Duodenal mucosa (tissue), 2 donors: ENCODE measurements around the gene ZNF653.
A peak's percentile ranks its signal among the peaks of the same experiment; 100 is the strongest.

Source experiments
- H3K27ac ChIP-seq: one replicate; pipeline ENCODE4 v1.7.0; 2013; ENCODE audit warnings: low read depth, low read length
- H3K27me3 ChIP-seq, 2 donors: one replicate each; pipeline ENCODE4 v1.7.0; 2013; ENCODE audit warnings: low read length in 2 of 2, control low read depth in 1 of 2; ENCODE audit not compliant: insufficient read depth in 2 of 2, control insufficient read depth in 1 of 2
- H3K36me3 ChIP-seq, 2 donors: one replicate each; pipeline ENCODE4 v1.7.0; 2013; ENCODE audit warnings: low read length in 2 of 2, control low read depth in 1 of 2; ENCODE audit not compliant: insufficient read depth in 2 of 2, control insufficient read depth in 1 of 2
- H3K4me1 ChIP-seq, 2 donors: one replicate each; pipeline ENCODE4 v1.7.0; 2013; ENCODE audit warnings: low read length in 2 of 2, control low read depth in 1 of 2; ENCODE audit not compliant: insufficient read depth in 2 of 2, control insufficient read depth in 1 of 2
- H3K4me3 ChIP-seq, 2 donors: one replicate each; pipeline ENCODE4 v1.7.0; 2013; ENCODE audit warnings: low read length in 2 of 2, low read depth in 1 of 2
- H3K9ac ChIP-seq, 2 donors: one replicate each; pipeline ENCODE4 v1.7.0; 2013; ENCODE audit warnings: low read length in 2 of 2, low read depth in 1 of 2
- H3K9me3 ChIP-seq, 2 donors: one replicate each; pipeline ENCODE4 v1.7.0; 2013; ENCODE audit warnings: low read length in 2 of 2, control low read depth in 1 of 2; ENCODE audit not compliant: control insufficient read depth in 1 of 2

Gene ZNF653

GRCh38 chr19:11505504-11506100 is at the start of gene ZNF653:
Gene ZNF653, minus strand, starts transcription at chr19:11505839. Its CDS starts 53 bp downstream, at chr19:11505786.
- Histone ChIP-seq H3K27me3 (no peaks in the 10 kb centered on the region), H3K36me3 (peaks cover 0 to 2% of the 10 kb centered on the region in 2 donors), H3K9ac (peak within 1 kb of the TSS; percentile 69 to 75), H3K9me3 (no peaks in the 10 kb centered on the region), H3K4me1 (peaks cover 8 to 10% of the 10 kb centered on the region in 2 donors), H3K4me3 (peak within 1 kb of the TSS; percentile 68 to 86), H3K27ac (peak within 1 kb of the TSS; percentile 97)

DNA sequence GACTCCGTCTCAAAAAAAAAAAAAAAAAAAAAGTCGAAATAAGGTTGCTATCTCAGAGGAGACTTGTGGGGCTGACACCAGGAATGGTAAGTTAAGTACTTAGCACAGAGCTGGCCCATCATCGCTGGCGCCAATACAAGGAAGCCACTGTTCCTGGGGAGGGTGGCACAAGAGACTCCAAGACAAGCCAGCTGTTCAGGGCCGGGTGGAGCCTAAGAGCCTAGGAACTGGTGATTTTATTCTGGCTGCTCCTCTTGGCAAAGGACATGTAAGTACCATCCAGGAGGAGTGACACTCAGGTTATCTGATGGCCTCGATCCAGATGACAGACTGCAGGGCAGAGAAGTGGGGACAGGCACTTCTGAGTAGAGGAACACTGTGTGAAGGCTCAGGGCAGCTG is 49.6 kb upstream of the ZNF653 start:
- H3K27me3 ChIP-seq = no peaks in the 10 kb centered on the region
- H3K4me1 ChIP-seq = peaks cover 4 to 21% of the 10 kb centered on the region in 2 donors
- H3K27ac ChIP-seq = no peak overlapping the region
- no peak overlapping the region for H3K9ac ChIP-seq
- peaks cover 18 to 37% of the 10 kb centered on the region in 2 donors for H3K36me3 ChIP-seq
- no peaks in the 10 kb centered on the region for H3K9me3 ChIP-seq
- H3K4me3 ChIP-seq = no peak overlapping the region

- Histone ChIP-seq H3K4me1 (peaks cover 4 to 21% of the 10 kb centered on the region in 2 donors), H3K9me3 (no peaks in the 10 kb centered on the region), H3K36me3 (peaks cover 18 to 37% of the 10 kb centered on the region in 2 donors), H3K4me3 (no peak overlapping the region), H3K27ac (no peak overlapping the region), H3K27me3 (no peaks in the 10 kb centered on the region), H3K9ac (no peak overlapping the region)
These were observed 48.5 kb upstream of the ZNF653 start for GRCh38 chr19:11554160-11554559.

GRCh38 chr19:11552666-11553372 is 47.2 kb upstream of the ZNF653 start:
- Histone ChIP-seq H3K9me3 (no peaks in the 10 kb centered on the region), H3K4me1 (peaks cover 2 to 14% of the 10 kb centered on the region in 2 donors), H3K4me3 (no peak overlapping the region), H3K27ac (no peak overlapping the region), H3K9ac (no peak overlapping the region), H3K27me3 (no peaks in the 10 kb centered on the region), H3K36me3 (peaks cover 18 to 37% of the 10 kb centered on the region in 2 donors)

GRCh38 chr19:11551603-11552235 is 46.1 kb upstream of the ZNF653 start:
- Histone ChIP-seq H3K4me1 (peaks cover 0 to 5% of the 10 kb centered on the region in 2 donors), H3K9me3 (no peaks in the 10 kb centered on the region), H3K36me3 (peaks cover 18 to 37% of the 10 kb centered on the region in 2 donors), H3K27ac (no peak overlapping the region), H3K4me3 (no peak overlapping the region), H3K27me3 (no peaks in the 10 kb centered on the region), H3K9ac (no peak overlapping the region)

DNA sequence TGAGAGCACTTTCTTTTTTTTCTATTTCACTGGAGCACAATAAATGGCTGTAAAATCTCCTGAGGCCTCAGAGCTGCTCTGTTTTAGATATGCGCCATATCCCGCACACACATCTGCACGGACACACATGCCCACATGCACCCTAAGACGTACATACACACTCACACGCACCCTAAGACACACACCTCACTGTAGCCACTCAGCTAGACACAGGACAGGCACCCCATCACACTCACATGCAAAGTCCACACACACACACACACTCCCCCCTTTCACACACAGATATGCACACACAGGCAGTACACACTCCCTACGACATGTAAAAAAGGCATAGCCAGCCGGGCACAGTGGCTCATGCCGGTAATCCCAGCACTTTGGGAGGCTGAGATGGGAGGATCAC is 44.6 kb upstream of the ZNF653 start:
- peaks cover 10 to 29% of the 10 kb centered on the region in 2 donors for H3K36me3 ChIP-seq

DNA sequence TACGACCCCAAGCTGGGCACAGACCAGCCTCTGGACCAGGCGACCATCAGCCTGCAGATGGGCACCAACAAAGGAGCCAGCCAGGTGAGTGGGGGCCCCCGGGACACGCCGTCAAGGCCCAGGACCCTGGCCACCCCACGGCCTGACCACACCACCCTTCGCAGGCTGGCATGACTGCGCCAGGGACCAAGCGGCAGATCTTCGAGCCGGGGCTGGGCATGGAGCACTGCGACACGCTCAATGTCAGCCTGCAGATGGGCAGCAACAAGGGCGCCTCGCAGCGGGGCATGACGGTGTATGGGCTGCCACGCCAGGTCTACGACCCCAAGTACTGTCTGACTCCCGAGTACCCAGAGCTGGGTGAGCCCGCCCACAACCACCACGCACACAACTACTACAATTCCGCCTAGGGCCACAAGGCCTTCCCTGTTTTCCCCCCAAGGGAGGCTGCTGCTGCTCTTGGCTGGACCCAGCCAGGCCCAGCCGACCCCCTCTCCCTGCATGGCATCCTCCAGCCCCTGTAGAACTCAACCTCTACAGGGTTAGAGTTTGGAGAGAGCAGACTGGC is 43.8 kb upstream of the ZNF653 start:
- H3K36me3 ChIP-seq = peaks cover 9 to 24% of the 10 kb centered on the region in 2 donors
- no peak overlapping the region for H3K27ac ChIP-seq
- no peaks in the 10 kb centered on the region for H3K9me3 ChIP-seq

More for the DNA sequence above, 44.6 kb upstream of the ZNF653 start:
- Histone ChIP-seq H3K9me3 (no peaks in the 10 kb centered on the region), H3K4me1 (peaks cover 0 to 3% of the 10 kb centered on the region in 2 donors), H3K9ac (no peak overlapping the region), H3K27ac (no peak overlapping the region), H3K4me3 (no peak overlapping the region), H3K27me3 (no peaks in the 10 kb centered on the region)

GRCh38 chr19:11547929-11548700 is 42.5 kb upstream of the ZNF653 start:
- Histone ChIP-seq H3K4me1 (no peaks in the 10 kb centered on the region), H3K27ac (no peak overlapping the region), H3K4me3 (no peak overlapping the region)

More for the DNA sequence above, 43.8 kb upstream of the ZNF653 start:
- Histone ChIP-seq H3K4me3 (no peak overlapping the region), H3K4me1 (peaks cover 0 to 3% of the 10 kb centered on the region in 2 donors), H3K27me3 (no peaks in the 10 kb centered on the region), H3K9ac (no peak overlapping the region)

DNA sequence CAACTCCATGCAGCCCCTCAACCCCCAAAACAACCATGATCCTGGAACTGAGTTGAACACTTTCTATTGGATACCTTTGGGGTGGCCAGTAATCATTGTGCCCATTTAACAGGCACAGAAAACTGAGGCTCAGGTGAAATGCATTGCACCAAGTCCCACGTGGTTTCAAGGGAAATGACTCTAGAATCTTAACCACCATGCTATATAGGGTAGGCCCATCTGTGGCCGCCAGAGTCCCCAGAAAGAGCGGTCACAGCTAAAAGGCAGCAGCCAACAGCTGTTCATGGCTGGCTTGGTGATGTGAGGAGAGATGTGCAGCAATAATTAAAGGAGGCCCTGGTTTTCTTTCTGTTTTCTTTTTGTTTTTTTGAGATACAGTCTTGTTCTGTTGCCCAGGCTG is 35.6 kb upstream of the ZNF653 start:
- peaks cover 0 to 1% of the 10 kb centered on the region in 2 donors for H3K4me1 ChIP-seq
- H3K9me3 ChIP-seq = no peaks in the 10 kb centered on the region
- no peak overlapping the region for H3K4me3 ChIP-seq
- H3K27ac ChIP-seq = no peak overlapping the region
- H3K9ac ChIP-seq = no peak overlapping the region
- H3K36me3 ChIP-seq = no peaks in the 10 kb centered on the region
- peaks cover 5 to 21% of the 10 kb centered on the region in 2 donors for H3K27me3 ChIP-seq

More at GRCh38 chr19:11547929-11548700, 42.5 kb upstream of the ZNF653 start:
- H3K9ac ChIP-seq = no peak overlapping the region
- H3K27me3 ChIP-seq = no peaks in the 10 kb centered on the region
- peaks cover 0 to 11% of the 10 kb centered on the region in 2 donors for H3K36me3 ChIP-seq
- H3K9me3 ChIP-seq = no peaks in the 10 kb centered on the region
